Astrocyte (in vitro differentiated cells and primary cell): ENCODE results near the gene NAV2.

Source experiments
- CTCF ChIP-seq: IDR thresholded peaks from 2 replicates; pipeline ENCODE4 v1.5.1; 2011; ENCODE audit warnings: low read depth, mild to moderate bottlenecking, inconsistent platforms, low read length, moderate library complexity; ENCODE audit not compliant: insufficient read depth
- EZH2 ChIP-seq: IDR thresholded peaks from 2 replicates; pipeline ENCODE4 v1.6.1; 2012; ENCODE audit warnings: mild to moderate bottlenecking, low read length, inconsistent platforms; ENCODE audit not compliant: insufficient read depth

GRCh38 chr11:20027556-20028013, 314.9 kb downstream of the NAV2 start:
- no peak for TF ChIP-seq CTCF
- TF ChIP-seq EZH2 = no peak
